Measurements from ENCODE around the gene SLC10A6. TPM values are rescaled to one million over a fixed set of nuclear protein-coding genes. Genes with fewer than 3 reads are reported as not detected.
A peak's percentile ranks its signal among the peaks of the same experiment; 100 is the strongest.

The SLC10A6 gene
- total RNA-seq, 1 experiment from 2014 or later: not detected

GRCh38 chr4:86855572-86855971, 6.4 kb upstream of the SLC10A6 start:
- DNase-seq (ENCODE audit: low read depth): no peak
- in situ Hi-C loops (cut with HindIII; ENCODE audit: low pct_unique_long_range_greater_than_20kb, low sequenced_read_pairs): no loop called here

GRCh38 chr4:86853209-86853608, 4.0 kb upstream of the SLC10A6 start:
- no peak for DNase-seq (ENCODE audit: low read depth)
- in situ Hi-C loops (cut with HindIII; ENCODE audit: low pct_unique_long_range_greater_than_20kb, low sequenced_read_pairs): no loop called here

GRCh38 chr4:86848136-86848535, 1.0 kb downstream of the SLC10A6 start:
- no peak for DNase-seq (ENCODE audit: low read depth)
- in situ Hi-C loops (cut with HindIII; ENCODE audit: low pct_unique_long_range_greater_than_20kb, low sequenced_read_pairs): no loop called here

GRCh38 chr4:86847571-86847970, 1.6 kb downstream of the SLC10A6 start:
- no peak for DNase-seq (ENCODE audit: low read depth)
- in situ Hi-C loops (cut with HindIII; ENCODE audit: low pct_unique_long_range_greater_than_20kb, low sequenced_read_pairs): no loop called here

- in situ Hi-C loops (cut with HindIII; ENCODE audit: low pct_unique_long_range_greater_than_20kb, low sequenced_read_pairs): no loop called here
- DNase-seq (ENCODE audit: low read depth): no peak
Measured at GRCh38 chr4:86846921-86847320, 2.3 kb downstream of the SLC10A6 start.

GRCh38 chr4:86845593-86845992, 3.6 kb downstream of the SLC10A6 start:
- in situ Hi-C loops (cut with HindIII; ENCODE audit: low pct_unique_long_range_greater_than_20kb, low sequenced_read_pairs): no loop called here
- no peak for DNase-seq (ENCODE audit: low read depth)

GRCh38 chr4:86841309-86841708, 7.9 kb downstream of the SLC10A6 start:
- in situ Hi-C loops (cut with HindIII; ENCODE audit: low pct_unique_long_range_greater_than_20kb, low sequenced_read_pairs): no loop called here
- no peak for DNase-seq (ENCODE audit: low read depth)

GRCh38 chr4:86840858-86841257, 8.3 kb downstream of the SLC10A6 start:
- no peak for DNase-seq (ENCODE audit: low read depth)
- in situ Hi-C loops (cut with HindIII; ENCODE audit: low pct_unique_long_range_greater_than_20kb, low sequenced_read_pairs): no loop called here

GRCh38 chr4:86837691-86838503, 11.3 kb downstream of the SLC10A6 start:
- in situ Hi-C loops (cut with HindIII; ENCODE audit: low pct_unique_long_range_greater_than_20kb, low sequenced_read_pairs): no loop called here
- DNase-seq (ENCODE audit: low read depth): no peak

- DNase-seq (ENCODE audit: low read depth): no peak
- in situ Hi-C loops (cut with HindIII; ENCODE audit: low pct_unique_long_range_greater_than_20kb, low sequenced_read_pairs): no loop called here
Measured at GRCh38 chr4:86835677-86836076, 13.5 kb downstream of the SLC10A6 start.

GRCh38 chr4:86834901-86835300, 14.3 kb downstream of the SLC10A6 start:
- in situ Hi-C loops (cut with HindIII; ENCODE audit: low pct_unique_long_range_greater_than_20kb, low sequenced_read_pairs): no loop called here
- peak; percentile 60 for DNase-seq (ENCODE audit: low read depth)

GRCh38 chr4:86833615-86834014, 15.6 kb downstream of the SLC10A6 start:
- in situ Hi-C loops (cut with HindIII; ENCODE audit: low pct_unique_long_range_greater_than_20kb, low sequenced_read_pairs): no loop called here
- DNase-seq (ENCODE audit: low read depth): no peak

- DNase-seq (ENCODE audit: low read depth): peak; percentile 14
- in situ Hi-C loops (cut with HindIII; ENCODE audit: low pct_unique_long_range_greater_than_20kb, low sequenced_read_pairs): no loop called here
Measured at GRCh38 chr4:86831262-86832130, 17.7 kb downstream of the SLC10A6 start.

- no peak for DNase-seq (ENCODE audit: low read depth)
- in situ Hi-C loops (cut with HindIII; ENCODE audit: low pct_unique_long_range_greater_than_20kb, low sequenced_read_pairs): no loop called here
Measured at GRCh38 chr4:86825511-86825910, 23.7 kb downstream of the SLC10A6 start.

GRCh38 chr4:86822136-86822535, 27.0 kb downstream of the SLC10A6 start:
- DNase-seq (ENCODE audit: low read depth): no peak
- in situ Hi-C loops (cut with HindIII; ENCODE audit: low pct_unique_long_range_greater_than_20kb, low sequenced_read_pairs): no loop called here

- no peak for DNase-seq (ENCODE audit: low read depth)
- in situ Hi-C loops (cut with HindIII; ENCODE audit: low pct_unique_long_range_greater_than_20kb, low sequenced_read_pairs): no loop called here
Measured at GRCh38 chr4:86821151-86821550, 28.0 kb downstream of the SLC10A6 start.

- no peak for DNase-seq (ENCODE audit: low read depth)
- in situ Hi-C loops (cut with HindIII; ENCODE audit: low pct_unique_long_range_greater_than_20kb, low sequenced_read_pairs): no loop called here
Measured at GRCh38 chr4:86819561-86819960, 29.6 kb downstream of the SLC10A6 start.

- in situ Hi-C loops (cut with HindIII; ENCODE audit: low pct_unique_long_range_greater_than_20kb, low sequenced_read_pairs): no loop called here
- no peak for DNase-seq (ENCODE audit: low read depth)
Measured at GRCh38 chr4:86818841-86819240, 30.3 kb downstream of the SLC10A6 start.

GRCh38 chr4:86818211-86818610, 31.0 kb downstream of the SLC10A6 start:
- no peak for DNase-seq (ENCODE audit: low read depth)
- in situ Hi-C loops (cut with HindIII; ENCODE audit: low pct_unique_long_range_greater_than_20kb, low sequenced_read_pairs): no loop called here
